Right lobe of liver (tissue), 6 donors: ENCODE measurements around the gene ANXA11. TPM values are rescaled to one million over a fixed set of nuclear protein-coding genes. Genes with fewer than 3 reads are reported as not detected.
A peak's percentile ranks its signal among the peaks of the same experiment; 100 is the strongest.

Source experiments
- ATAC-seq, 4 donors: fragments of 200-7000 bp; cut with Tn5 transposase; one replicate each; pipeline ENCODE4 v1.9.1; 2020; ENCODE audit warnings: mild to moderate bottlenecking in 4 of 4, moderate library complexity in 4 of 4
- DNase-seq, 3 donors: peaks; one replicate each; pipeline ENCODE4 v3.0.0-alpha.2; 2020
- H3K27ac ChIP-seq, 3 donors: fragments of 200-600 bp; one replicate each; pipeline ENCODE4 v1.8.0; 2022
- H3K27me3 ChIP-seq, 2 donors: fragments of 200-600 bp; one replicate each; pipeline ENCODE4 v1.8.0; 2022
- H3K36me3 ChIP-seq, 4 donors: fragments of 200-600 bp; sonication (generic) in 1 of 4; one replicate each; pipeline versions ENCODE4 v1.5.1 to v1.8.0; 2017 to 2022; ENCODE audit warnings: control low read depth in 1 of 4
- H3K4me1 ChIP-seq, 4 donors: fragments of 200-600 bp; sonication (generic) in 1 of 4; one replicate each; pipeline versions ENCODE4 v1.5.1 to v1.8.0; 2017 to 2022; ENCODE audit warnings: control low read depth in 1 of 4
- H3K4me3 ChIP-seq, 3 donors: fragments of 200-600 bp; one replicate each; pipeline ENCODE4 v1.8.0; 2022
- H3K9me3 ChIP-seq, 4 donors: fragments of 200-600 bp; sonication (generic) in 1 of 4; one replicate each; pipeline versions ENCODE4 v1.5.1 to v1.8.0; 2017 to 2022; ENCODE audit warnings: control low read depth in 1 of 4
- POLR2A ChIP-seq: fragments of 450-650 bp; IDR thresholded peaks from one replicate; pipeline ENCODE4 v1.6.1; 2017; ENCODE audit warnings: antibody characterized with exemption, mild to moderate bottlenecking
- WGBS: methylation state at CpG from one replicate; pipeline ENCODE4 v1.1.6; 2018; ENCODE audit warnings: low coverage, low lambda C conversion rate; ENCODE audit not compliant: insufficient coverage; ENCODE audit errors: missing lambda C conversion rate; 5-methylcytosine and 5-hydroxymethylcytosine counted together
- intact Hi-C, 2 donors: fragments of 100-400 bp; cut with DNase I; formaldehyde crosslinking; loops; one replicate each; pipeline versions ENCODE4 v1.11.2 to v1.14.1; 2022
- total RNA-seq, 6 experiments: library from RNA; depleted of rRNA in 2 of 6; stranded (reverse); fragments of >200 nt in 2 of 6; fragmentation: NEBNext Ultra II Directional in 3 of 6; extraction: Animal tissue kit (Norgen Biotek cat#: 25700) in 3 of 6; gene quantifications; one replicate each; pipeline versions ENCODE4 v1.1.0 to v1.2.4, GENCODE V29; 2016 to 2023
- TF ChIP-seq, protein P1 (sequence below), 4 donors: fragments of 200-600 bp in 3 of 4; fragments of 450-650 bp in 1 of 4; IDR thresholded peaks; one replicate each; pipeline versions ENCODE4 v1.5.1 to v1.8.0; 2016 to 2022; ENCODE audit warnings: antibody characterized with exemption in 4 of 4, mild to moderate bottlenecking in 2 of 4
- donor health status: DM: no; HTN: yes; CAD: no.
- donor health status: DM: no; HTN: no; CAD: no.
- donor health status: DM: no; HTN: no; CAD: no.
- donor health status: DM: no; HTN: yes; CAD: no.
- donor health status: DM: no; HTN: yes; CAD: no.

ANXA11 gene
- total RNA-seq, 6 experiments from 2014 or later = 41.7 to 100 (median 55.6) TPM

DNA sequence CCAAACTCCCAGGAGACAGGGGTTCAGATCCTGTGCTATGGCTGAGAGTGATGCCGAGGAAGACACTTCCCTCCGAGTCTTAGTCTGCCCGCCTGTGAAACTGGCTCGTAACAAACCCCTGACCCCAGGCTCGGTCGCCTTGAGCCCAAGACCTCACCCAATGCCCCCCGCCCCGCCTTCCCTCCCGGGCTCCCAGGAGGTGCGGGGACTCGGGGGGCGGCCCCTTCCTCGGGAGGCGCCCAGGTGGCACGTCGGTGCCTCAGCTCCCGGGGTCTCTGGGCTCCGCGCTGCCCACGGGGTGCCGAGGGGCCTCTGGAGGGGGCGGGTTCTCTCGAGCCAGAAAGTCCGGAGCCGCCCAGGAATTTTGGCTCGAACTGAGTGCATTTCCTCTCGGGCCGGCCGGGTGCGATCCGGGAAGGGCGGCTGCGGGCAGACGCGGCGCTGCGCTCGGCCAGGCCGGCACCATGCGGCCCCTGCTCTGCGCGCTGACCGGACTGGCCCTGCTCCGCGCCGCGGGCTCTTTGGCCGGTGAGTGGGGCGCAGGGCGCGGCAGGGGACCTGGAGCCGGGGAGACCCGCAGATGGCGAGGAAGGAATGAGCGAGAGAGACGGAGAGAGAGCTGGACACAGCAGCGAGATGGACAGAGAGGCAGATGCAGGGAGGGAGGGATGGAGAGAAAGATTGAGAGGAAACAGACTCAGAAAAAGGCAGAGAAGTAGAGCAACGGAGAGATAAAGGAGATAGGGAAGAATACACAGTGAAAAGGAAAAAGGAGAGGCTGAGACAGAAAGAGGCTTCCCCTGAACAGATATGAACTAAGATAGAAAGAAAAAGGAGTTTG is 72.8 kb downstream of the ANXA11 start, which contains the start of gene PLAC9:
Gene PLAC9 (plus strand): TSS at position 432 of the 841 bp plus-strand sequence. CDS start 33 bp downstream, at position 465.
- peak in 1 of 3 donors; percentile 35 for DNase-seq
- H3K4me1 ChIP-seq = peaks cover 0 to 9% (median 0%) of the 10 kb centered on the region in 4 donors
- no peak within 1 kb of the TSS for H3K27ac ChIP-seq
- peak; percentile 66 to 76 (median 72) for ATAC-seq
- intact Hi-C loops = no loop called here
- H3K27me3 ChIP-seq = no peaks in the 10 kb centered on the region
- TF ChIP-seq, protein P1, sequence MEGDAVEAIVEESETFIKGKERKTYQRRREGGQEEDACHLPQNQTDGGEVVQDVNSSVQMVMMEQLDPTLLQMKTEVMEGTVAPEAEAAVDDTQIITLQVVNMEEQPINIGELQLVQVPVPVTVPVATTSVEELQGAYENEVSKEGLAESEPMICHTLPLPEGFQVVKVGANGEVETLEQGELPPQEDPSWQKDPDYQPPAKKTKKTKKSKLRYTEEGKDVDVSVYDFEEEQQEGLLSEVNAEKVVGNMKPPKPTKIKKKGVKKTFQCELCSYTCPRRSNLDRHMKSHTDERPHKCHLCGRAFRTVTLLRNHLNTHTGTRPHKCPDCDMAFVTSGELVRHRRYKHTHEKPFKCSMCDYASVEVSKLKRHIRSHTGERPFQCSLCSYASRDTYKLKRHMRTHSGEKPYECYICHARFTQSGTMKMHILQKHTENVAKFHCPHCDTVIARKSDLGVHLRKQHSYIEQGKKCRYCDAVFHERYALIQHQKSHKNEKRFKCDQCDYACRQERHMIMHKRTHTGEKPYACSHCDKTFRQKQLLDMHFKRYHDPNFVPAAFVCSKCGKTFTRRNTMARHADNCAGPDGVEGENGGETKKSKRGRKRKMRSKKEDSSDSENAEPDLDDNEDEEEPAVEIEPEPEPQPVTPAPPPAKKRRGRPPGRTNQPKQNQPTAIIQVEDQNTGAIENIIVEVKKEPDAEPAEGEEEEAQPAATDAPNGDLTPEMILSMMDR (IDR thresholded peaks at IDR 0.05) = no peak
- TF ChIP-seq POLR2A = no peak
- H3K36me3 ChIP-seq = no peaks in the 10 kb centered on the region
- peak within 1 kb of the TSS; percentile 14 to 31 (median 18) for H3K4me3 ChIP-seq
- no peaks in the 10 kb centered on the region for H3K9me3 ChIP-seq
- WGBS = 2% methylated on average over 22 of the region's 58 CpGs

DNA sequence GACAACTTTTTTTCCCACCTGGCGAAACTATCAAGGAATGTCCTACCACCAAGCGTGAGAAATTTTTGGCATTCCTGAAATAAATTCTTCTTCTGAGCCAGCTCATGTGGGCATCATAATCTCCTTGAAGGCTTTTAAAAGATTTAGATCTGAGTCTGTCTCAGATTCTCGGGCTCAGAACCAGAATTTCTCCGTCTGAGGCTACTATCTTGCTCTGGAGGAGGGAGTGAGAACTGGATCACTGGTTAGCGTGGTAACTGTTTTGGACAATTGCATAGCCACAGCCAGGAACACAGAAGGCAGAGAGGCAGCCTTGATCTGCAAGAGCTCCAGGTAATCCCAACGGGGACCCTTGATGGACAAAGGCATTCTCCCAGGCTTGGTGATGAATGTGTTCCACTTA is 73.8 kb downstream of the ANXA11 start:
- ATAC-seq = no peak
- no peaks in the 10 kb centered on the region for H3K27me3 ChIP-seq
- no peak overlapping the region for H3K27ac ChIP-seq
- intact Hi-C loops = no loop called here
- peaks cover 0 to 9% (median 0%) of the 10 kb centered on the region in 4 donors for H3K4me1 ChIP-seq
- no peak for TF ChIP-seq POLR2A
- TF ChIP-seq, protein P1 (IDR thresholded peaks at IDR 0.05) = no peak
- H3K4me3 ChIP-seq = no peak overlapping the region
- no peaks in the 10 kb centered on the region for H3K9me3 ChIP-seq
- no peak for DNase-seq
- no peaks in the 10 kb centered on the region for H3K36me3 ChIP-seq
- WGBS = 77% methylated on average over 4 of the region's 6 CpGs

DNA sequence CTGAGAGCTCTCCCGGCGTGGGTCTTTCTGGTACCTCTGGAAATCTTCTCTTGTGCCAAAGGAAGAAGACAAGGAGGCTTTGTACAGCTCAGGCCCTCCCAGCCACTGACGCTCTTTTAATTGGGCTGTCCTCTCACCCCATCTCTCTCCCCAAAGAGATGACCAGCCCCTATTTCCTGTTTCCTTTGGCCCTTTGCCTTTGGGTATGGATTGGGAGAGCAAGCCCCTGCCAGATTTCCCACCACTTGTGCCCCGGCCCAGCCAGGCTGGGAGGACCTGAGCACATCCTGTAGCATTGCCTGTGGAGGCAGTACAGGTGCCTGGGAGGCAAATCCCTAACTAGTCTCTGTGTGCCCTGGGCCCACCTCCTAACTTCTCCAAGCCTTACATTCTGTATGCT is 78.5 kb downstream of the ANXA11 start:
- Histone ChIP-seq H3K4me3 (no peak overlapping the region), H3K36me3 (no peaks in the 10 kb centered on the region), H3K27me3 (no peaks in the 10 kb centered on the region), H3K9me3 (no peaks in the 10 kb centered on the region), H3K4me1 (no peaks in the 10 kb centered on the region), H3K27ac (no peak overlapping the region)
- TF ChIP-seq POLR2A = no peak
- TF ChIP-seq, protein P1 (IDR thresholded peaks at IDR 0.05) = no peak
- WGBS = 39% methylated on average over 3 of the region's 4 CpGs
- no peak for DNase-seq
- intact Hi-C loops = no loop called here
- ATAC-seq = peak in 2 of 4 donors; percentile 18 to 23

DNA sequence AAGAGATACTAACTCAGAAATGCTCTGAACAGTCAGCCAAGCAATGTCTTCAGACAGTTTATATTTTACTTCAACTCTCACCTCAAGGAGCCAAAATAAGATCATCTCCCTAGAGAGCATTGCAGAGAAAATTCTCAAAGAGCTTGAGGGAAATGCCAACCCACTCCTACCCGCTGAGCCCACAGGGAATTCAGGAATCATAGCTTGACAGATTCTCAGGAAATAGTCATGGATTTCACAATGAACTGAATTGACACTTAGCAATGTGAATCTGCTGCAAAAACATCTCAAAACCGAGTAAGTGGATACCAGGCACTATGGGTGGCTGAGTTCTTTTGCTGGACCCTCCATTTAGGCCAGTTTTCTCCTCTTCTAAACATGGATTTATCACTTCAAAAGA is 82.6 kb downstream of the ANXA11 start:
- Histone ChIP-seq H3K27me3 (no peaks in the 10 kb centered on the region), H3K4me3 (no peak overlapping the region), H3K36me3 (no peaks in the 10 kb centered on the region), H3K27ac (no peak overlapping the region), H3K4me1 (no peaks in the 10 kb centered on the region), H3K9me3 (no peaks in the 10 kb centered on the region)
- TF ChIP-seq POLR2A = no peak
- TF ChIP-seq, protein P1 (IDR thresholded peaks at IDR 0.05) = no peak
- no peak for DNase-seq
- intact Hi-C loops = no loop called here
- 61% methylated on average over 2 of the region's 2 CpGs for WGBS
- ATAC-seq = no peak
